ENCODE measurements around the gene SCGB2B2.
A peak's percentile ranks its signal among the peaks of the same experiment; 100 is the strongest.

The SCGB2B2 gene

DNA sequence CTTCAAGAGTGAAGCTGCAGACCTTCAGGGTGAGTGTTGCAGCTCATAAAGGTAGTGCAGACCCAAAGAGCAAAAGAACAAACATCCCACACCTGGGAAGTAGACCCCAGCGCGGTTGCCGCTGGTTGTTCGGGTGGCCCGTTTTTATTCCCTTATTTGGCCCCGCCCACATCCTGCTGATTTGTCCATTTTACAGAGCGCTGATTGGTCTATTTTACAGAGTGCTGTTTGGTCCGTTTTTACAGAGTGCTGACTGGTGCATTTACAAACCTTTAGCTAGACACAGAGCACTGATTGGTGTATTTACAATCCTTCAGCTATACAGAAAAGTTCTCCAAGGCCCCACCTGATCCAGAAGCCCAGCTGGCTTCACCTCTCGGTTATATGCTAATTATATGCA lies 1.0 kb downstream of the SCGB2B2 start:
- H3K27ac ChIP-seq (ENCODE audit: extremely low read depth, low read depth, low read length), result no peak overlapping the region
- no peak overlapping the region for H3K4me3 ChIP-seq (ENCODE audit: low read depth, low read length)
- H3K36me3 ChIP-seq (ENCODE audit: control insufficient read depth in 2 of 2, insufficient read depth in 1 of 2, low read length in 2 of 2), result peaks cover 26 to 33% of the 10 kb centered on the region in 2 experiments
- peaks cover 19% of the 10 kb centered on the region for H3K9me3 ChIP-seq (ENCODE audit: control insufficient read depth, insufficient read depth, low read depth, low read length)
- TF ChIP-seq ZNF350 (tag by site-specific recombination; IDR thresholded peaks at IDR 0.05) (peak; percentile 10; the same call in 1 of the 2 replicates), FEZF1 (tag by site-specific recombination; IDR thresholded peaks at IDR 0.05) (no peak), ZNF174 (tag by site-specific recombination; IDR thresholded peaks at IDR 0.05) (0 out of 2 replicates have a peak, but pooled peaks have one; percentile 31), ZNF621 (tag by site-specific recombination; IDR thresholded peaks at IDR 0.05) (no peak), SP2 (tag by site-specific recombination; IDR thresholded peaks at IDR 0.05) (peak; percentile 55), ZNF596 (tag by site-specific recombination; IDR thresholded peaks at IDR 0.05) (no peak), ZSCAN30 (tag by site-specific recombination; IDR thresholded peaks at IDR 0.05) (0 out of 2 replicates have a peak, but pooled peaks have one; percentile 17), ZFP3 (tag by site-specific recombination; IDR thresholded peaks at IDR 0.05; ENCODE audit: low read depth) (no peak), GLI2 (tag by site-specific recombination; IDR thresholded peaks at IDR 0.05; ENCODE audit: borderline replicate concordance, low read depth) (no peak)
- TF ChIP-seq, protein P1, sequence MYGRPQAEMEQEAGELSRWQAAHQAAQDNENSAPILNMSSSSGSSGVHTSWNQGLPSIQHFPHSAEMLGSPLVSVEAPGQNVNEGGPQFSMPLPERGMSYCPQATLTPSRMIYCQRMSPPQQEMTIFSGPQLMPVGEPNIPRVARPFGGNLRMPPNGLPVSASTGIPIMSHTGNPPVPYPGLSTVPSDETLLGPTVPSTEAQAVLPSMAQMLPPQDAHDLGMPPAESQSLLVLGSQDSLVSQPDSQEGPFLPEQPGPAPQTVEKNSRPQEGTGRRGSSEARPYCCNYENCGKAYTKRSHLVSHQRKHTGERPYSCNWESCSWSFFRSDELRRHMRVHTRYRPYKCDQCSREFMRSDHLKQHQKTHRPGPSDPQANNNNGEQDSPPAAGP (tag by site-specific recombination; IDR thresholded peaks at IDR 0.05), result no peak
- TF ChIP-seq, protein P2, sequence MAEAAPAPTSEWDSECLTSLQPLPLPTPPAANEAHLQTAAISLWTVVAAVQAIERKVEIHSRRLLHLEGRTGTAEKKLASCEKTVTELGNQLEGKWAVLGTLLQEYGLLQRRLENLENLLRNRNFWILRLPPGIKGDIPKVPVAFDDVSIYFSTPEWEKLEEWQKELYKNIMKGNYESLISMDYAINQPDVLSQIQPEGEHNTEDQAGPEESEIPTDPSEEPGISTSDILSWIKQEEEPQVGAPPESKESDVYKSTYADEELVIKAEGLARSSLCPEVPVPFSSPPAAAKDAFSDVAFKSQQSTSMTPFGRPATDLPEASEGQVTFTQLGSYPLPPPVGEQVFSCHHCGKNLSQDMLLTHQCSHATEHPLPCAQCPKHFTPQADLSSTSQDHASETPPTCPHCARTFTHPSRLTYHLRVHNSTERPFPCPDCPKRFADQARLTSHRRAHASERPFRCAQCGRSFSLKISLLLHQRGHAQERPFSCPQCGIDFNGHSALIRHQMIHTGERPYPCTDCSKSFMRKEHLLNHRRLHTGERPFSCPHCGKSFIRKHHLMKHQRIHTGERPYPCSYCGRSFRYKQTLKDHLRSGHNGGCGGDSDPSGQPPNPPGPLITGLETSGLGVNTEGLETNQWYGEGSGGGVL (tag by site-specific recombination; IDR thresholded peaks at IDR 0.05), result no peak
- TF ChIP-seq, protein P3, sequence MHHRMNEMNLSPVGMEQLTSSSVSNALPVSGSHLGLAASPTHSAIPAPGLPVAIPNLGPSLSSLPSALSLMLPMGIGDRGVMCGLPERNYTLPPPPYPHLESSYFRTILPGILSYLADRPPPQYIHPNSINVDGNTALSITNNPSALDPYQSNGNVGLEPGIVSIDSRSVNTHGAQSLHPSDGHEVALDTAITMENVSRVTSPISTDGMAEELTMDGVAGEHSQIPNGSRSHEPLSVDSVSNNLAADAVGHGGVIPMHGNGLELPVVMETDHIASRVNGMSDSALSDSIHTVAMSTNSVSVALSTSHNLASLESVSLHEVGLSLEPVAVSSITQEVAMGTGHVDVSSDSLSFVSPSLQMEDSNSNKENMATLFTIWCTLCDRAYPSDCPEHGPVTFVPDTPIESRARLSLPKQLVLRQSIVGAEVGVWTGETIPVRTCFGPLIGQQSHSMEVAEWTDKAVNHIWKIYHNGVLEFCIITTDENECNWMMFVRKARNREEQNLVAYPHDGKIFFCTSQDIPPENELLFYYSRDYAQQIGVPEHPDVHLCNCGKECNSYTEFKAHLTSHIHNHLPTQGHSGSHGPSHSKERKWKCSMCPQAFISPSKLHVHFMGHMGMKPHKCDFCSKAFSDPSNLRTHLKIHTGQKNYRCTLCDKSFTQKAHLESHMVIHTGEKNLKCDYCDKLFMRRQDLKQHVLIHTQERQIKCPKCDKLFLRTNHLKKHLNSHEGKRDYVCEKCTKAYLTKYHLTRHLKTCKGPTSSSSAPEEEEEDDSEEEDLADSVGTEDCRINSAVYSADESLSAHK (tag by site-specific recombination; IDR thresholded peaks at IDR 0.05), result no peak
- POLR2A ChIA-PET, result interaction anchor here (1.3 kb wide), 1 partner anchor 58 kb away, joined by 3 read pairs; no protein-coding TSS in a partner anchor
- CTCF ChIA-PET, result interaction anchor here (0.7 to 4.3 kb wide), 5 partner anchors 12 to 282 kb away, joined by 3 to 35 read pairs (median 5); no protein-coding TSS in a partner anchor
- peaks cover 12% of the 10 kb centered on the region for H3K4me1 ChIP-seq (ENCODE audit: control insufficient read depth, insufficient read depth, low read length)

DNA sequence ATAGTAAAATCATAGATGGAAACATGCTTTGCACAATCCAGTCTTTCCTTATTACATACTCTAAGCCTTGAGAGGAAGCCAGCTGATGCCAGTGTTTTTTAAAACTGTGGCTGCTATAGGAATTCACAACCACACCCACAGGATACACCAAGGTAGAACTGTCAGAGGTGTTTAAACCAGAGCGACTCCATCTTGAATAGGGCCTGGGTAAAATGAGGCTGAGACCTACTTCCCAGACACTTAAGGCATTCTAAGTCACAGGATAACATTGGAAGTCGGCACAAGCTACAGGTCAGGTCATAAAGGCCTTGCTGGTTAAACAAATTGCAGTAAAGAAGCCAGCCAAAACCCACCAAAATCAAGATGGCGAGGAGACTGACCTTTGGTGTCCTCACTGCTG lies 1.7 kb downstream of the SCGB2B2 start:
- H3K27ac ChIP-seq (ENCODE audit: extremely low read depth, low read depth, low read length), result no peak overlapping the region
- ChIA-PET CTCF (interaction anchor here (0.8 to 4.3 kb wide), 4 partner anchors 12 to 38 kb away, joined by 3 to 35 read pairs (median 20); no protein-coding TSS in a partner anchor), POLR2A (interaction anchor here (1.3 kb wide), 1 partner anchor 58 kb away, joined by 3 read pairs; no protein-coding TSS in a partner anchor)
- peaks cover 16% of the 10 kb centered on the region for H3K9me3 ChIP-seq (ENCODE audit: control insufficient read depth, insufficient read depth, low read depth, low read length)
- H3K4me3 ChIP-seq (ENCODE audit: low read depth, low read length), result no peak overlapping the region
- H3K4me1 ChIP-seq (ENCODE audit: control insufficient read depth, insufficient read depth, low read length), result peaks cover 12% of the 10 kb centered on the region
- peaks cover 19 to 26% of the 10 kb centered on the region in 2 experiments for H3K36me3 ChIP-seq (ENCODE audit: control insufficient read depth in 2 of 2, insufficient read depth in 1 of 2, low read length in 2 of 2)
- TF ChIP-seq ZNF792 (tag by site-specific recombination; IDR thresholded peaks at IDR 0.05) (no peak), KLF8 (tag by site-specific recombination; IDR thresholded peaks at IDR 0.05) (no peak), ZNF837 (tag by site-specific recombination; IDR thresholded peaks at IDR 0.05) (no peak), ZNF248 (tag by site-specific recombination; IDR thresholded peaks at IDR 0.05) (no peak), ZNF510 (tag by site-specific recombination; IDR thresholded peaks at IDR 0.05; ENCODE audit: insufficient replicate concordance) (no peak), ZNF10 (tag by site-specific recombination; IDR thresholded peaks at IDR 0.05) (no peak), MYNN (tag by site-specific recombination; IDR thresholded peaks at IDR 0.05; ENCODE audit: borderline replicate concordance) (no peak), ZNF169 (tag by site-specific recombination; IDR thresholded peaks at IDR 0.05) (no peak)
- TF ChIP-seq, protein P4, sequence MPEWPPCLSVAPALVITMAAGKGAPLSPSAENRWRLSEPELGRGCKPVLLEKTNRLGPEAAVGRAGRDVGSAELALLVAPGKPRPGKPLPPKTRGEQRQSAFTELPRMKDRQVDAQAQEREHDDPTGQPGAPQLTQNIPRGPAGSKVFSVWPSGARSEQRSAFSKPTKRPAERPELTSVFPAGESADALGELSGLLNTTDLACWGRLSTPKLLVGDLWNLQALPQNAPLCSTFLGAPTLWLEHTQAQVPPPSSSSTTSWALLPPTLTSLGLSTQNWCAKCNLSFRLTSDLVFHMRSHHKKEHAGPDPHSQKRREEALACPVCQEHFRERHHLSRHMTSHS (tag by site-specific recombination; IDR thresholded peaks at IDR 0.05), result no peak
- TF ChIP-seq, protein P5, sequence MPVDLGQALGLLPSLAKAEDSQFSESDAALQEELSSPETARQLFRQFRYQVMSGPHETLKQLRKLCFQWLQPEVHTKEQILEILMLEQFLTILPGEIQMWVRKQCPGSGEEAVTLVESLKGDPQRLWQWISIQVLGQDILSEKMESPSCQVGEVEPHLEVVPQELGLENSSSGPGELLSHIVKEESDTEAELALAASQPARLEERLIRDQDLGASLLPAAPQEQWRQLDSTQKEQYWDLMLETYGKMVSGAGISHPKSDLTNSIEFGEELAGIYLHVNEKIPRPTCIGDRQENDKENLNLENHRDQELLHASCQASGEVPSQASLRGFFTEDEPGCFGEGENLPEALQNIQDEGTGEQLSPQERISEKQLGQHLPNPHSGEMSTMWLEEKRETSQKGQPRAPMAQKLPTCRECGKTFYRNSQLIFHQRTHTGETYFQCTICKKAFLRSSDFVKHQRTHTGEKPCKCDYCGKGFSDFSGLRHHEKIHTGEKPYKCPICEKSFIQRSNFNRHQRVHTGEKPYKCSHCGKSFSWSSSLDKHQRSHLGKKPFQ (tag by site-specific recombination; IDR thresholded peaks at IDR 0.05), result no peak
- TF ChIP-seq, protein P1 (tag by site-specific recombination; IDR thresholded peaks at IDR 0.05), result no peak
- TF ChIP-seq, protein P6, sequence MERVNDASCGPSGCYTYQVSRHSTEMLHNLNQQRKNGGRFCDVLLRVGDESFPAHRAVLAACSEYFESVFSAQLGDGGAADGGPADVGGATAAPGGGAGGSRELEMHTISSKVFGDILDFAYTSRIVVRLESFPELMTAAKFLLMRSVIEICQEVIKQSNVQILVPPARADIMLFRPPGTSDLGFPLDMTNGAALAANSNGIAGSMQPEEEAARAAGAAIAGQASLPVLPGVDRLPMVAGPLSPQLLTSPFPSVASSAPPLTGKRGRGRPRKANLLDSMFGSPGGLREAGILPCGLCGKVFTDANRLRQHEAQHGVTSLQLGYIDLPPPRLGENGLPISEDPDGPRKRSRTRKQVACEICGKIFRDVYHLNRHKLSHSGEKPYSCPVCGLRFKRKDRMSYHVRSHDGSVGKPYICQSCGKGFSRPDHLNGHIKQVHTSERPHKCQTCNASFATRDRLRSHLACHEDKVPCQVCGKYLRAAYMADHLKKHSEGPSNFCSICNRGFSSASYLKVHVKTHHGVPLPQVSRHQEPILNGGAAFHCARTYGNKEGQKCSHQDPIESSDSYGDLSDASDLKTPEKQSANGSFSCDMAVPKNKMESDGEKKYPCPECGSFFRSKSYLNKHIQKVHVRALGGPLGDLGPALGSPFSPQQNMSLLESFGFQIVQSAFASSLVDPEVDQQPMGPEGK (tag by site-specific recombination; IDR thresholded peaks at IDR 0.05), result no peak

Measured in HEK293 (cell line).